Activated naive CD8-positive, alpha-beta T cell treated with anti-CD3 and anti-CD28 coated beads for 36 hours (primary cell): ENCODE measurements around the gene FAM193A. TPM values are rescaled to one million over a fixed set of nuclear protein-coding genes. Genes with fewer than 3 reads are reported as not detected.
"Not testable (repeated sequence)": the region's sequence is repeated elsewhere in the genome, so short reads cannot be mapped to it uniquely, and the experiment has no call there.

ENCODE experiments used
- DNase-seq: peaks from one replicate; pipeline ENCODE4 v3.0.0; 2021
- H3K27ac Mint-ChIP-seq: one replicate; pipeline ENCODE4 v1.8.0; 2022; ENCODE audit warnings: mild to moderate bottlenecking, moderate library complexity, mixed read lengths
- H3K27me3 Mint-ChIP-seq: one replicate; pipeline ENCODE4 v1.8.0; 2022; ENCODE audit warnings: mild to moderate bottlenecking, mixed read lengths
- H3K36me3 Mint-ChIP-seq: one replicate; pipeline ENCODE4 v1.8.0; 2021; ENCODE audit warnings: mild to moderate bottlenecking, mixed read lengths
- H3K4me1 Mint-ChIP-seq: one replicate; pipeline ENCODE4 v1.8.0; 2021; ENCODE audit warnings: mixed read lengths
- H3K4me3 Mint-ChIP-seq: one replicate; pipeline ENCODE4 v1.8.0; 2022; ENCODE audit warnings: mild to moderate bottlenecking, moderate library complexity, mixed read lengths
- H3K9me3 Mint-ChIP-seq: one replicate; pipeline ENCODE4 v1.8.0; 2022; ENCODE audit warnings: mixed read lengths
- total RNA-seq, 2 experiments: library from RNA; stranded (reverse); gene quantifications; one replicate each; pipeline ENCODE4 v1.2.3, GENCODE V29; 2021

FAM193A gene
- total RNA-seq, 2 experiments from 2014 or later, result 18.9 TPM

GRCh38 chr4:2546286-2546823, 9.9 kb downstream of the FAM193A start:
- no peak overlapping the region for H3K4me3 Mint-ChIP-seq
- peaks cover 8% of the 10 kb centered on the region for H3K36me3 Mint-ChIP-seq
- peaks cover 4% of the 10 kb centered on the region for H3K9me3 Mint-ChIP-seq
- H3K27me3 Mint-ChIP-seq, result no peaks in the 10 kb centered on the region
- DNase-seq, result no peak
- H3K27ac Mint-ChIP-seq, result no peak overlapping the region
- peaks cover 21% of the 10 kb centered on the region for H3K4me1 Mint-ChIP-seq

DNA sequence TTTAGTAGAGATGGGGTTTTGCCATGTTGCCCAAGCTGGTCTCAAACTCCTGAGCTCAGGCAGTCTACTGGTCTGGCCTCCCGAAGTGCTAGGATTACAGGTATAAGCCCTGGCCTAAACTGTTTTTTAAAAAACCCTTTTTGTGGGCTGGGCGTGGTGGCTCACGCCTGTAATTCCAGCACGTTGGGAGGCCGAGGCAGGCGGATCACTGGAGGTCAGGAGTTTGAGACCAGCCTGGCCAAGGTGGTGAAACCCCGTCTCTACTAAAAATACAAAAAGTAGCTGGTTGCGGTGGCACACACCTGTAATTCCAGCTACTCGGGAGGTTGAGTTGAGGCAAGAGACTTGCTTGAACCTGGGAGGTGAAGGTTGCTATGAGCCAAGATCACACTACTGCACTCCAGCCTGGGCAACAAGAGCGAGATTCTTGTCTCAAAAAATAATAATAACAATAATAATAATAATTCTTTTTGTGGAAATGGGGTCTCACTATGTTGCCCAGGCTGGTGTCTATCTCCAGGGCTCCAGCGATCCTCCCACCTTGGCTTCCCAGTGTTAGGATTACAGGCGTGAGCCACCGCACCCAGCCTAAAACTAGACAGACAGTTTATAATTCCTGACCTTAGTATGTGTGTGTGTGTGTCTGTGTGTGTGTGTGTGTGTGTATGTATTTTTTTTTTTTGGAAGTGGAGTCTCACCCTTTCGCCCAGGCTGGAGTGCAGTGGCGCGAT, 10.7 kb downstream of the FAM193A start:
- H3K9me3 Mint-ChIP-seq, H3K27ac Mint-ChIP-seq, H3K36me3 Mint-ChIP-seq, DNase-seq, H3K27me3 Mint-ChIP-seq, H3K4me3 Mint-ChIP-seq: not testable (repeated sequence)
- peaks cover 20% of the 10 kb centered on the region for H3K4me1 Mint-ChIP-seq

GRCh38 chr4:2551118-2551517, 14.7 kb downstream of the FAM193A start:
- Mint-ChIP-seq H3K9me3 (peaks cover 4% of the 10 kb centered on the region), H3K4me3 (no peak overlapping the region), H3K27ac (no peak overlapping the region), H3K36me3 (peaks cover 9% of the 10 kb centered on the region), H3K27me3 (no peaks in the 10 kb centered on the region), H3K4me1 (peaks cover 24% of the 10 kb centered on the region)
- DNase-seq, result no peak

DNA sequence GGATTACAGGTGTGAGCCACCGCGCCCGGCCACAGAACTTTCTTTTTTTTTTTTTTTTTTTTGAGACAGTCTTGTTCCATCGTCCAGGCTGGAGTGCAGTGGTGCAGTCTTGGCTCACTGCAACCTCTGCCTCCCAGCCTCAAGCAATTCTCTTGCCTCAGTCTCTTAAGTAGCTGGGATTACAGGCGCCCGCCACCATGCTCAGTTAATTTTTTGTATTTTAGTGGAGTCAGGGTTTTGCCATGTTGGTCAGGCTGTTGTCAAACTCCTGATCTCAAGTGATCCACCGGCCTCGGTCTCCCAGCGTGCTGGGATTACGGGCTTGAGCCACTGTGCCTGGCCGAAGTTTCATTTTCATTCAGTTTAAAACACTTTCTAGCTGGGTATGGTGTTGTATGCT, 16.4 kb downstream of the FAM193A start:
- Mint-ChIP-seq H3K9me3 (no peaks in the 10 kb centered on the region), H3K4me1 (peaks cover 26% of the 10 kb centered on the region)

GRCh38 chr4:2558301-2558700, 21.9 kb downstream of the FAM193A start:
- Mint-ChIP-seq H3K36me3 (peaks cover 2% of the 10 kb centered on the region), H3K4me1 (peaks cover 27% of the 10 kb centered on the region), H3K27ac (no peak overlapping the region), H3K4me3 (no peak overlapping the region), H3K9me3 (no peaks in the 10 kb centered on the region), H3K27me3 (no peaks in the 10 kb centered on the region)
- no peak for DNase-seq

More for the DNA sequence above, 16.4 kb downstream of the FAM193A start:
- no peak for DNase-seq
- no peak overlapping the region for H3K27ac Mint-ChIP-seq
- no peaks in the 10 kb centered on the region for H3K27me3 Mint-ChIP-seq
- no peak overlapping the region for H3K4me3 Mint-ChIP-seq
- peaks cover 5% of the 10 kb centered on the region for H3K36me3 Mint-ChIP-seq

DNA sequence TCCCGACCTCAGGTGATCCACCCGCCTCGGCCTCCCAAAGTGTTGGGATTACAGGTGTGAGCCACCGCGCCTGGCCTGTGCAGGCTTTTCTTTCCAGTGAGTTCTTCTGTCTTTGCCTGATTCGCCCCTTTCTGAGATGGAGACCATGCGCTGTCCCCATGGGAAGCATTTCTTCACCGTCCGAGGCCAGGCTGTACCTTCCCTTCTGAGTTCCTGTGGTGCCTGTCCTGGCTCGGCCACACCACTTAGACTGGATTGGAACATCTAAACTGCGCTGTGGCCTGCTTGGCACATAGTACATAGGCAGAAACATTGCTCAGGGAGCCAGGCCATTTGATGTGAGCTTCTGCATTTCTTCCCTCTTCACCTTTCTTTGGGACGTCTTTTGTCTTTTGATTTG, 23.7 kb downstream of the FAM193A start:
- no peak overlapping the region for H3K27ac Mint-ChIP-seq
- no peaks in the 10 kb centered on the region for H3K36me3 Mint-ChIP-seq
- H3K4me1 Mint-ChIP-seq, result peaks cover 25% of the 10 kb centered on the region

GRCh38 chr4:2565533-2565932, 29.1 kb downstream of the FAM193A start:
- no peaks in the 10 kb centered on the region for H3K9me3 Mint-ChIP-seq
- H3K36me3 Mint-ChIP-seq, result peaks cover 4% of the 10 kb centered on the region
- H3K27ac Mint-ChIP-seq, result no peak overlapping the region
- DNase-seq, result no peak
- H3K4me3 Mint-ChIP-seq, result no peak overlapping the region
- H3K4me1 Mint-ChIP-seq, result peaks cover 37% of the 10 kb centered on the region
- no peaks in the 10 kb centered on the region for H3K27me3 Mint-ChIP-seq

More for the DNA sequence above, 23.7 kb downstream of the FAM193A start:
- Mint-ChIP-seq H3K27me3 (no peaks in the 10 kb centered on the region), H3K9me3 (no peaks in the 10 kb centered on the region), H3K4me3 (no peak overlapping the region)
- no peak for DNase-seq

- Mint-ChIP-seq H3K4me3 (no peak overlapping the region), H3K27ac (peak overlapping the region; percentile 88), H3K4me1 (peaks cover 53% of the 10 kb centered on the region), H3K27me3 (no peaks in the 10 kb centered on the region), H3K9me3 (no peaks in the 10 kb centered on the region), H3K36me3 (peaks cover 10% of the 10 kb centered on the region)
- no peak for DNase-seq
These were observed 33.6 kb downstream of the FAM193A start for GRCh38 chr4:2570036-2570435.

DNA sequence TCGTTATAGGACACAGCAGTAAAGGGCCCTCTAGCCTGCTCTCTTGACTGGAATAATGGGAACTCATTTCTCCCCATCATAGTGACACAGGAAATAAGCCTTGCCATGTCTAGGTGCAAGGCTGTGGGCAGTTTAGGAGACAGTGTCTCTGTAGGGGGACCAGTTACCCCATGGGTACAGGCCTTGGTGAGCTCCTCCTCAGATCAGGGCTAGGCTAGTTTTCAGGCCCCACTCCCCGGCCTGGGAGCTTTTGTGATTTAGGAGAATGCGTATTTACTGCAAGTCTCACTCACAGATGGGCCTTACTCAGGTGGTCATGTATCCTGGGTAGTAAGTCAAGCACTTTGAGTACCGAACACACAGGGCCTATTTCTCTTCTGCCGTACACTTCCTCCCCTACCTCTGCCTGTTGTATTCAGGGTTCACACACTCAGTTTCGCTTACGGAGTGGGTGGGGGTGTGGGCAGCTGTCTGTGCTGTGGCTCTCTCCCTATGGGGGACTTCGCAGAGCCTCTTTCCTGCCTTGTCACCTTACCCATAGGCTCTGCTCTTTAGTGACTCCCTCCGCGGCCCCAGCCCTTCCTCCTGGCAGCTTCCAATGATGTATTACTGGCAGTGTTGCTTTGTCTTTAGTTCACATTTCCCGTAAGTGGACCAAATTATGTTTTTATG, 34.2 kb downstream of the FAM193A start:
- Mint-ChIP-seq H3K36me3 (peaks cover 13% of the 10 kb centered on the region), H3K27me3 (no peaks in the 10 kb centered on the region), H3K9me3 (no peaks in the 10 kb centered on the region), H3K4me3 (peak overlapping the region; percentile 48), H3K27ac (peak overlapping the region; percentile 88), H3K4me1 (peaks cover 52% of the 10 kb centered on the region)
- DNase-seq, result peak; percentile 77

DNA sequence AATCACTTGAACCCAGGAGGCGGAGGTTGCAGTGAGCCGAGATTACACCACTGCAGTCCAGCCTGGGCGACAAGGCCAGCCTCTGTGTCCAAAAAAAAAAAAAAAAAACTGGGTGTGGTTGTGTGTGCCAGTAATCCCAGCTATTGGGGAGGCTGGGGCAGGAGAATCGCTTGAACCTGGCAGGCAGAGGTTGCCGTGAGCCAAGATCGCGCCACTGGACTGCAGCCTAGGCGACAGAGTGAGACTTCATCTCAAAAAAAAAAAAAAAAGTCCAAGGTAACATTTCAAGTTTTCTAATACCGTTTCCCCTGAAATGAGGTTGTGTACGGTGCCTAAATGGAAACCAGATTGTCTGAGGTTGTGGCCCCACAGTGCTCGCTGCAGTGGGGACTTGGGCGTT, 35.6 kb downstream of the FAM193A start:
- H3K27me3 Mint-ChIP-seq, result no peaks in the 10 kb centered on the region
- peaks cover 14% of the 10 kb centered on the region for H3K36me3 Mint-ChIP-seq
- no peaks in the 10 kb centered on the region for H3K9me3 Mint-ChIP-seq
- peaks cover 53% of the 10 kb centered on the region for H3K4me1 Mint-ChIP-seq
- H3K4me3 Mint-ChIP-seq, result no peak overlapping the region
- DNase-seq, result no peak
- H3K27ac Mint-ChIP-seq, result peak overlapping the region; percentile 67

DNA sequence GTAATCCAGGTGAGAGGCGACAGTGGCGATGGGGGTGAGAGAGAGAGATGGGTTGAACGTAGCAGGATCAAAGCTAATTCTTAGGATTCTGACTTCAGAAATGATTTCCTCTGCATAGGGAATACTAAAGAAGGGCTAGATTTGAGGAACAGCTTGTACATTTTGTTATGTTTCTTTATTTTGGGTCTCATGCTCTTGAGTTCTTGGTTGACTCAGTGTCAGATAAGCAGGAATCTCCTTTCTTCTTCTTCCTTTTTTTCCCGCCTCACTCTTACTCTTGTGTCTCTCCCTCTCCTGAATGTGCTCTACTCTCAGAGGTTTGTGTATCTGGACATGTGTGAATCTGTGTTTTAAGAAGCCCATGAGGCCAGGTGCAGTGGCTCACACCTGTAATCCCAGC, 36.4 kb downstream of the FAM193A start:
- Mint-ChIP-seq H3K4me3 (no peak overlapping the region), H3K4me1 (peaks cover 49% of the 10 kb centered on the region), H3K36me3 (peaks cover 13% of the 10 kb centered on the region), H3K27ac (peak overlapping the region; percentile 67), H3K27me3 (no peaks in the 10 kb centered on the region), H3K9me3 (no peaks in the 10 kb centered on the region)
- DNase-seq, result no peak

- peaks cover 1% of the 10 kb centered on the region for H3K9me3 Mint-ChIP-seq
- no peak overlapping the region for H3K4me3 Mint-ChIP-seq
These were observed 37.6 kb downstream of the FAM193A start for GRCh38 chr4:2574009-2574408.

GRCh38 chr4:2574863-2575262, 38.4 kb downstream of the FAM193A start:
- no peak overlapping the region for H3K4me3 Mint-ChIP-seq
- DNase-seq, result no peak
- H3K27ac Mint-ChIP-seq, result no peak overlapping the region
- H3K9me3 Mint-ChIP-seq, result peaks cover 1% of the 10 kb centered on the region
- no peaks in the 10 kb centered on the region for H3K27me3 Mint-ChIP-seq
- peaks cover 42% of the 10 kb centered on the region for H3K4me1 Mint-ChIP-seq
- peaks cover 16% of the 10 kb centered on the region for H3K36me3 Mint-ChIP-seq

More at GRCh38 chr4:2574009-2574408, 37.6 kb downstream of the FAM193A start:
- H3K27me3 Mint-ChIP-seq, result no peaks in the 10 kb centered on the region
- peaks cover 13% of the 10 kb centered on the region for H3K36me3 Mint-ChIP-seq
- H3K4me1 Mint-ChIP-seq, result peaks cover 44% of the 10 kb centered on the region
- DNase-seq, result no peak
- peak overlapping the region; percentile 17 for H3K27ac Mint-ChIP-seq

DNA sequence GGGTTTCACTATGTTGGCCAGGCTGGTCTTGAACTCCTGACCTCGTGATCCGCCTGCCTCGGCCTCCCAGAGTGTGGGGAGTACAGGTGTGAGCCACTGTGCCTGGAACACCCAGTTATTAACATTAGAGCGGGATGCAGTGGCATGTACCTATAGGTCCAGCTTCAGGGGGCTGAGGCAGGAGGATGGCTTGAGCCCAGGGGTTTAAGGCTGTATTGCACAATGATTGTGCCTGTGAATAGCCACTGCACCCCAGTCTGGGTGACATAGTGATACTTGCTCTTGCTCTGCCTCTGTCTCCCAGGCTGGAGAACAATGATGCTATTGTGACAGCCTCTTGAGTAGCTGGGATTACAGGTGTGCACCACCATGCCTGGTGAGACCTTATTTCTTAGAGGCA, 39.8 kb downstream of the FAM193A start:
- Mint-ChIP-seq H3K27ac (no peak overlapping the region), H3K9me3 (peaks cover 9% of the 10 kb centered on the region), H3K36me3 (peaks cover 24% of the 10 kb centered on the region), H3K4me1 (peaks cover 33% of the 10 kb centered on the region), H3K4me3 (no peak overlapping the region), H3K27me3 (no peaks in the 10 kb centered on the region)
- no peak for DNase-seq

- DNase-seq, result no peak
- peaks cover 9% of the 10 kb centered on the region for H3K9me3 Mint-ChIP-seq
- peaks cover 30% of the 10 kb centered on the region for H3K36me3 Mint-ChIP-seq
- no peak overlapping the region for H3K4me3 Mint-ChIP-seq
- H3K27me3 Mint-ChIP-seq, result no peaks in the 10 kb centered on the region
- peaks cover 29% of the 10 kb centered on the region for H3K4me1 Mint-ChIP-seq
- no peak overlapping the region for H3K27ac Mint-ChIP-seq
These were observed 41.7 kb downstream of the FAM193A start for GRCh38 chr4:2578106-2578505.
